ELR (cell line): ENCODE results near the gene MTCP1.

Experiments
- DNase-seq: peaks from one replicate; pipeline ENCODE4 v3.0.0-alpha.2; 2015; ENCODE audit warnings: low read depth

MTCP1 gene, protein sequence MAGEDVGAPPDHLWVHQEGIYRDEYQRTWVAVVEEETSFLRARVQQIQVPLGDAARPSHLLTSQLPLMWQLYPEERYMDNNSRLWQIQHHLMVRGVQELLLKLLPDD

DNA sequence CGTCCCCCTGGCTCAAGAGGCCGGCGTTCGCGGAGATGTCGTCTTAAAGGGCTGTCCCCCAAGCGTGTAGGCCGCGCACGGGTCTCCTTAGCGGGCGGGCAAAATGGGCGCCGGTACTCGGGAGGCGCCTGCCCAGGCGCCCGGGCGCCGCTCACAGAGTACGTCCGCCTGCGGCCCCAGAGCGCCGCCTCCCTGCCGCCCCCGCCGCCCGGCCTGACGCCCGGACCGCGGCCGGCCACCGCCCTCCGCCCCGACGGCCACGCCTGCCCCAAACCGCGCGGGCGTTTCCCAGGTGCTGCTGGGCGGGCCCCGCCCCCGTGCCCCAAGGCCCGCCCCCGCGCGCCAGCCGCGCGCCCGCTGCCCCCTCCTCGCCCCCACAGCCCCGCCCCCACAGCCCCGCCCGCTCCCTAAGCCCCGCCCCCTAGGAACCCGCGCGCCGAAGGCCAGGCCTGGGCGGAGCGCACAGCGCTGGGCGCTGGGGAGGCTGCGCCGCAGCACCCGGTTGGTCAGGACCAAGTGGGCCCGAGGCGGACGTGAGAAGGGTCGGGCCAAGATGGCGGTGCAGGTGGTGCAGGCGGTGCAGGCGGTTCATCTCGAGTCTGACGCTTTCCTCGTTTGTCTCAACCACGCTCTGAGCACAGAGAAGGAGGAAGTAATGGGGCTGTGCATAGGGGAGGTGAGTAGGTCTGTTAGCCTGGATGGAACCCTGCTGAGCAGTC lies at the start of gene MTCP1, which contains the start of the genes BRCC3 and CMC4:
MTCP1 (minus strand) TSS at position 162 of the 719 bp plus-strand sequence. CDS start 5,126 bp downstream, outside the sequence.
BRCC3 (plus strand) TSS at position 534 of the 719 bp plus-strand sequence; CDS start at position 554, 20 bp downstream.
CMC4 (minus strand) TSS at position 162 of the 719 bp plus-strand sequence. CDS start 7,113 bp downstream, outside the sequence.
- DNase-seq: peak; percentile 86

DNA sequence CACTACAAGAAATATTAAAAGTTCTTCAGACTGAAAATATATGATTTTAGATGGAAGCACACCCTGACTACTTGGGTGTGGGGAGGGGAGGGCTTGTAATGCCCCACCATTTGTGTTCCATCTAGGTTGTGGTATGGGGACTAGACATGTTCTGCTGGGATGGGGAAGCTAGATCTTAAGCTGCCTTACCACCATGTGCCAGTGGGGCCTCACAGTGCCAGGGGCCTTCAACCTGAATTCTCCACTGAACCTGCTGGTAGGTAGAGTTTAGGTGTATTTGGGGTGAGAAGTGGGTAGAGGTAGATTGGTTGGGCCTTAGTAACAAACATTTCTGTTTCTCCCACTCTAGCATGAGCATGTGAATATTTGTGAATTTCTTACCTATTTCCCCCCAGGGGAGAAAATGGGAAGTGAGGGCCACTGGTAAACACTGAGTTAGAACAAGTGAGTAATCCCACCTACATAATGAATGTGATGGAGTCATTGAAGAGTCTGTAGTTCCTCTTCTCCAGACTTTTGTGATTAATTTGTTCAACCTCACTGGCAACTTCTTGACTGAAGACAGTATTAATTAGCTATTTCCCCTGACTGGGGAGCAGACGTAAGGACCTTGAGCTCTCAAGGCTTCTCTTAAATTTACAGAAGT lies 44.4 kb upstream of the MTCP1 start:
- DNase-seq: no peak

DNA sequence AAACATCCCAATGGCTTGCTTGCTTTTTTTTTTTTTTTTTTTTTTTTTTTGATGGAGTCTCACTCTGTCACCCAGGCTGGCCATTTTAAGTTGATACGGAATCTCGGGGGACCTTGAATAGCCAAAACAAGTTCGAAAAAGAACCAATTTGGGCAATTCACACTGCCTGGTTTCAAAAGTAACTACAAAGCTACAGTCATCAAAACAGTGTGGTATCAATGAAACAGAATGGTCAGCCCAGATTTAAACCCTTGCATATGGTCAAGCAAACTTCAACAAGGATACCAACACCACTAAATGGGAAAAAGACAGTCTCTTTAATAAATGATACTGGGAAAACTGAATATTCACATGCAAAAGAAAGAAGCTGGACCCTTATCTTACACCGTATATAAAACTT lies 42.2 kb upstream of the MTCP1 start:
- no peak for DNase-seq

DNA sequence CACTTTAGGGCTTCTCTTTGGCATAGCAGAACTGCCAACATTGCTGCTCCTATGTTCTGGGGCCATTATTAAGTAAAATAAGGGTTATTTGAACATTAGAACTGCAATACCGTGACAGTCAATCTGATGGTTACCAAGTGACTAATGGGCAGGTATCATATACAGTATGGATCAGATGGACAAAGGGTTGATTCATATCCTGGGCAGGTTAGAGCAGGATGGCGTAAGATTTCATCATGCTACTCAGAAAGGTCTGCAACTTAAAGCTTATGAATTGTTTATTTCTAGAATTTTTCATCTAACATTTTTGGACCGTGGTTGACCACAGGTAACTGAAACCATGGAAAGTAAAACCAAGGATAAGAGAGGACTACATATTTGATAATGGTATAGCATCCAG lies 41.2 kb upstream of the MTCP1 start:
- DNase-seq: peak; percentile 35

DNA sequence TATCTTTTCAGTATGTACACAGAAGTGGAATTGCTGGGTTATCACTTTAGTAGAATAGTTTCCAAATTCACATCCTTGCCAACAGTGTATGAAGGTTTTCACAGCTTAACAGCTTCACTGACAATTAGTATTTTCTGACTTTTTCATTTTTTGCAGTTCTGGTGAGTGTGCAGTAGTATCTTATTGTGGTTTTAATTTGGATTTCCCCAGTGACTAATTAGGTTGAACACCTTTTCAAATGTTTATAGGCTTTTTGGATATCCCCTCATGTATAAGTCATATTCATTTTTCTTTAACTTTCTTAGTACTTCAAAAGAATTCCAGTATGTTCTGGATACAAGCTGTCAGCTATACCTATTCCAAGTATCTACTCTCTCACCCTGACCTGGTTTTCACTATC lies 37.5 kb upstream of the MTCP1 start:
- DNase-seq: no peak

DNA sequence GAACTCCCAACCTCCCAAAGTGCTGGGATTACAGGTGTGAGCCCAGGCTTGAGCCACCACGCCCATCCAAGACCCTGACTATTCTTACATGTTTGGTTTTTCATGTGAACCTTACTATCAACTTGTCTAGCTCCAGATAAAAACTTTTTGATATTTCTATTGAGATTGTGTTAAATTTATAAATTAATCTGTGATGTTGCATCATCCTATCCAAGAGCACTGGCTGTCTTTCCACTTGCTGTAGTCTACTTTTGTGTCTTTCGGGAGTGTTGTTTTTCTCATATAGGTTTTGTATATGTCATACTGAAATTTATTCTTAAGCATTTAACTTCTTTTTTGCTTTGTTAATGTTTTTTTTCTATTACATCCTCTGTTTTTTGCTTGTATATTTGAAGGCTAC lies 35.0 kb upstream of the MTCP1 start:
- no peak for DNase-seq

DNA sequence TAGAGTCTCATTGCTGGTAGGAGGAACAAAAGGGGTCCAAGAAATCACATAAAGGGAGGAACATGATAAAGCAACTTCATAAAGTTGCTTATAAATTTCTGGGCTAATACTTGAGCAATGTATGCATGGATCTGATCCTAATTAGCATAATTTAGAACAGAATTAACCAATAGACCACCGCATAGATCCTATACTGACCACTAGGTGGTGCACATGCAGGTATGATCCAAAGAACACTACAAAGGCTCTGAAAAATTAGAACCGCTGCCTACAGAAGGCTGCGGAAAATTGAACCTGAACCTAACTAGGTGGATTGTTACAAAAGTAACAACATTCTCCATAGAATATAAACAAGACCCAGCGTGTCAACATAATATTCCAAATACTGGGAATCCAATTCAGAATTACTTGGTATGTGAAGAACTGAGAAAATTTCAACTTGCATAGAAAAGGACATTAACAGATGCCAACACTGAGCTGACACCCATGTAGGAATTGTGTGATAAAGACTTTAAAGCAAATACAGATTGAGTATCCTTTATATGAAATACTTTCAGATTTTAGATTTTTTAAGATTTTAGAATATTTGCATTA lies 23.6 kb upstream of the MTCP1 start:
- peak; percentile 50 for DNase-seq

DNA sequence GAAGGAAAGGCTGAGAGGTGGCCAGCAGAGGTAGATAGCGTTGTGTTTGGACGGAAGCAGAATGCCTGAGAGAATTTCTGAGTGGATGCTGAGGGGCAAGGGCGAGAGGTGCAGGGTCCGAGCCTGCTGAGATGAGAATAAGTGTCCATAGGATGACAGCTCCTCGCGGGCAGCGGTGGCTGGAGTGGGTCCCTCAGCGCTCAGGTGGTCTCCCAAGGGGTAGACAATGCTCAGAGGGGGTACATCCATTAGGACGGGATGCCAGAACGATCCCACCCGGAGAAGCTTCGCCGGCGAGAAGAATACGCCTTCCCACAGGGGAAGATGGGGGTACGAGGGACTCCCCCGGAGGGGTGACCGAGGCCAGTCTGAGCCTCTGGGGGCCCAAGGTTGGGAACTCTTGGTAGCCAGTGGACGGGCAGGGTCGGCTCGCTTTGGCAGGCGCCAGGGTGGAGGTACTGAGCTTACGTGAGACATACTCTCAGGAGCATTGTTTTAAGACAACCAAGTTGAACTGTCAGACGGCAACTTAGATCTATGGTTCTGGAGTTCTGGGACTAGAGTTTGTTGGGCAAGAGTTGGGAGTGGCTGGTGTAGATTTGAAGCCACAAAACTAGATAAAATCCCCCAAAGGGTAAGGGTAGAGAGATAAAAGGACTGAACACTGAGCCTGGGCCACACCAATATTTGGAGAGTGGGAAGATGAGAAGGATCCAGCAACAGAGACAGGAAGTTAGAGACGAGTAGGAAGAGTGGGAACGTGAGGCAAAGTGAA lies 16.2 kb upstream of the MTCP1 start:
- no peak for DNase-seq

DNA sequence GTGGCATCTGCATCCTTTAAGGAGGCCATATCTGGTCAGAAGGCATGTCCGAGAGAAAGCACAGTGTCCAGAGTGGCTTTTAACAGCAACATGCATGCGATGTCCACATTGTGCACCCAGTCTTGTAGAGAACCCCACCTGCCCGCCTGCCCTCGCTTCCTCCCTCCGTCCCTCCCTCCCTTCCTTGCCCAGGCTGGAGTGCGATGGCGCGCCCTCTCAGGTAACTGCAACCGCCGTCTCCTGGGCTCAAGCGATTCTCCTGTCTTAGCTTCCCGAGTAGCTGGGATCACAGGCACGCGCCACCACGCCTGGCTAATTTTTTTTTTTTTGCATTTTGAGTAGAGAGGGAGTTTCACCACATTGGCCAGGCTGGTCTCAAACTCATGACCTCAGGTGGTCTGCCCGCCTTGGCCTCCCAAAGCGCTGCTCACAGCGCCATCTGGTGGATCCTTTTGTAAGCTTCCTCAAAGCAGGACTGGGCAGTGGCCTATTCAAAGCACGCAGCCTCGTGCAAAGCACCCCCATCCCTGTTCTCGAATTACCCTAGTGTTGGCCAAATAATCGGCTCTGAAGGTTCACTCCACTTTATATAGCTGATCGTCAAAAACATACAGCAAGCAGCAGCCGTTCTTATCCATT lies 15.4 kb upstream of the MTCP1 start:
- DNase-seq: peak; percentile 47

DNA sequence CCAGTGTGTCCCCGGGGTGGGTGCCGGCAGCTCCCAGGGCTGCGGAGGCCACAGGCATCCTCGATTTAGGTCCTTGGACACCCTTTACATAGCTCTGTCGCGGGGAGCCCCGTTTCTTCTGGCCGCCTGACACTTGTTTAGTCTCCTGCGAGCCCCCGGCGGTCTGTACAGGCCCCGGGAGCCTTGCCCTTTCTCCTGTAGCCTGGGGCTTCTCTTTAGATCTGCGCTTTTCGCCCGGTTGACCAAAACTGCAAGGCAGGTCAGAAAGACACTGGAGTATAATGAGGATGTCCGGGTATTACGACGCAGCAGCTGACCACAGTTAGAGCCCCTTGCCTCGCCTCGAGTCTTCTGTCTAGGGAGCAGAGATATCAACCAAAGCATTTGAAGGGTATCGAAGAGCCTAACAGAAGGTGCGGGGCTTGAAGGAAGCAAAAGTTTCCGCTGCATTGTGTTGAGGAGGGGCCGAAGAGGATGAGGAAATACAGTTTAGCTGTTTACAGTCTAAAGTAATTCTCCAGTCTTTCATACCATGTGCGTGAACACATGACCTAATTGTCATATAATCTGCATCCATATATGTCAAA lies 851 bp upstream of the MTCP1 start:
- DNase-seq: peak; percentile 28

DNA sequence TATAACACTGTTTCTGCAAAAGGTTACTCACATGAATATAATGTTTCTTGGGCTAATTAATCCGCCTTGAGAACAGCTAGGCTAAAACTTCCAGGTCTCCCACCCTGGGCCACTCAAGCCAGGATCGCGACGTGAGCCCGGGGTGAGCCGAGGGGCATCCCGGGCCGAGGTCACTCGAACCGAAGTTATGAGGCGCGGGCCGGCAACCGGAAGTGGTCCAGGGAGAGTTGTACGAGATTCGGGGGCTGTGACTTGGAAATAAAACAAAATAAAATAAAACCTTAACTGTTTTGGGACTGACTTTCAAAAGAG lies 317 bp downstream of the MTCP1 start:
- DNase-seq: no peak

DNA sequence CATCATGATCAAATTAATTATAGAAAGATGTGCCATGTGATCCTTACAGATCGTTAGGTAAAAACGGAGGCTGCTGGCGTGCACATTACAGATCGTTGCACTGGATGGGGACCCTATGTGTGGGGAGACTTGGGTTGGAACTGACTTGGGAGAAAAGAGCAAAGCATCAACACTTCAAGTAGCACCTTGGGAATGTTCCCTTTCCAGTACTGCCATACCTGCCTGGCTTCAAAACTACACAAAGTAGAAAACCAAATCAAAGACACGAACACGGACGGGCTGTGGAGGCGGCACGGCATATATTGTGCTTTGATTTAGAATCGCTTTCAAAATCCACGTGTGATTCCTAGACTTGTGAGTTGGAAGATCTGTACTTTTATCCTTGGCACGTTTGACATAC lies 898 bp downstream of the MTCP1 start:
- peak; percentile 23 for DNase-seq

DNA sequence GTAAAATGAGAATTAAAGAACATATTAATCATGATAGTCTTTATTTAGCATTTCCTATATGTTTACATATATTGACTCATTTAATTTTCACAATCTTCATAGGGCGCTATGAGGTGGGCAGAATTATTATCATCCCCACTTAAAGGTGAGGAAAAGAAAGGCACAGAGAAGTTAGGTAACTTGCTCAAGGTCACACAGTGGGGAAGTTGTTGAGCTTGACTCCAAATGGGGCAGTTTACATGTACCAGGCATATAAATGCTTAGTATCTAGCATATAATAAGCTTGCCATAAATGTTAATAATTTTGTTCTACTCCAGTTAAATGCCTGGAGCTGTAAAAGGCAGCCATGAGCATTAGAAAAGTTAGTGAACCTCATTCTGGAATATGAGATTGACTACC lies 1.5 kb downstream of the MTCP1 start:
- DNase-seq: no peak

DNA sequence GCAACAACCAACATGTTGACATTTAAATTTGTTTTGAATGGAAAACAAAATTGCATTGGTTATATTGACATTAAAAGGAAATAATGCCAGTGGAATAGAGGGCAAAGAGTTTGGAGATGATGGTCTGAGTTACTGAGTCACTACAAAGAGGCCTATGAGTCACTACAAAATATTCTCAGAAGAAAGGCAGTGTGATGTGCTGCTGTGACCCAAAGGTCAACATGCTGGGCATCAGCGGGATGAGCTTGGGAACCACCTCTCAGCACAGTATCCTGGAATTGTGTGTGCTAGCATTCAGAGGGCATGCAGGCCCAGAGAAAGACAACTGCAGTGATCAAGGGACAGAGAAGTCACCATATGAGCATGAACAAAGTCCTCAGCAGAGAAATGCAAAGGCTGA lies 2.8 kb downstream of the MTCP1 start:
- DNase-seq: peak; percentile 84

DNA sequence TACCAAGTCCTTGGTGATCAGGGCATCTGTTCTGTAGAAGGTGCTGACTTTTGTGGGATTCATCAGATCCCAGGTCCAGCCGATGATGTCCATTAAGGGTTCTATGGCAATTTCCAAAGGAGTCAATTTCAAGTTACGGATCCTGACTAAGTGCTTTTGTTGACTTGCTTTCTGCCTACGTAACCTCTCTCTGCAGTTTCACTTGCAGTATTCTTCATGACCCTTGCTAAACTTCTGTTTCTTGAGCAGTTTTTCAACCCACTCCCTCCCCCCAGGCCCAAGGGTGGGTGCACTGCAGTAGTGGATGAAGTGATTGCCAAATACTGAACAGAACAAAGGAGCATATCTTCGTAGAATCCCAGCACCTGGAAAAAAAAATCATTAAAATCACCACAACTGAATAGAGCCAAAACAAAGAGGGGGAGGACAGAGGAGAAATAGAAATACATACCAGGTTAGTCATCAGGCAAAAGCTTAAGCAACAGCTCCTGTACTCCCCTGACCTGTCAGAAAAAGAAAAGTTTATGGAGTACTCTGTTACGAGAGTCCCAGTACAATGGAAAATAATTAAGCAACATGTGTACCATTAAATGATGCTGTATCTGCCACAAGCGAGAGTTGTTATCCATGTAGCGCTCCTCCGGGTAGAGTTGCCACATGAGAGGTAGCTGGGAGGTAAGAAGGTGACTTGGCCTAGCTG lies 5.8 kb downstream of the MTCP1 start:
- DNase-seq: peak; percentile 56

DNA sequence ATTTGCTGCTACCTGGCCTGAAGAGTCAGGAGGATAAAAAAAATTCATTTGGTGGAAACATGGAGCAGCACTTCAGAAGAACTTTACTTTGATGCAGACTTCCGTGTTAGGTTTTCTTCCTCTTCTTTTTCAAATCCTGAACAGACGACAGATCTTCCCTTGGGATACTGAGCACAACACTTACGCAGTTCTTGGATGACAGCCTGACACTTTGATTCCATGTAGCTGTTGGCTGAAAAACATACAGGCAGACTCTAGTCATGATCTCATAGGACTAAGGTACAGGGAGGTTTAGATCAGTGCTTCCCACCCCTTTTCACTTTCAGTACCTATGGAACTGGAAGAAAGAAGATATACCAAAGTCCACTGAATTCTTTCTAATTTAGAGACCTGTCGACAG lies 9.2 kb downstream of the MTCP1 start:
- no peak for DNase-seq

DNA sequence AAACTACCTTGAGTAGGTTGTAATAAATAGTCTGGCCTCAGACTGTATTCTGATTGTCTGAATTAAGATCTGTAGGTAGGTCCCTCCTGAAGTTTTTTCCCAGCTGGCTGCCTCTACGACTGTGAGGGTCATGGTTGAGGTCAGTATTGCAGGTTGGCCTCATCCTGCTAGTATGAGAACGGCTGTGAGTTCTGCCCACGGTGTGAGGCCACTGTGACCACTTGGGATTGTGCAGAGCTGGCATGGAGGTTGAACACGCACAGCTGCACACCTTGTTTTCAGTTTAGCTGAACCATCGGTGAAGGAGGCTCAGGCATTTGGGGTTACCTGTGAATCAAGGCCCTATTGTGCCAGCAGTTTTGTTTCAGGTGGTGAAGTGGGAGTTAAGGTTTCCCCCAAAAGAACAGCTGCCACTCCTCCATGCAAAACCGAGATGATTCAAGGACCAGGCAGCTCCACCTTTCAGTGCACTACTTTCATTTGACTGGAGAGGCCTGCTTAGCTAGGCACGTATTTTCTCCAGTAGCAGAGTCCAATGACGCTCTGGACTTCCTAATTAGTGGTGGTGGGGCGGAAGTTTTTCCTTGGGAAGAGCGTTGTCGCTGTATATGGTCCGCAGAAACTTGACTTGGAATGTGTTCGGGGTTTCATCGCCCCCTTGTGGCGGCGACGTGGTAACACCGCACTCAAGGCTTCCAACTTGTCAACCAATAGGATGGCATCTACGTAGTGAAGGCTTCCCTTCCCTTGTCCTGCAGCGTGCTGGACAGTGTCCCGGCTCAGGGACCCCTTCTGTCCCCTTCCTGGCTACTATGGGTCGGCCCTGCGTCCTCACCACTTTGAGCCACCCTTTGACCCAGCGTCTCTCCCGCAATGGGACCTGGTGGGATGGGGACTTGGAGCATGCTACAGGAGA lies 13.8 kb downstream of the MTCP1 start:
- DNase-seq: peak; percentile 62

DNA sequence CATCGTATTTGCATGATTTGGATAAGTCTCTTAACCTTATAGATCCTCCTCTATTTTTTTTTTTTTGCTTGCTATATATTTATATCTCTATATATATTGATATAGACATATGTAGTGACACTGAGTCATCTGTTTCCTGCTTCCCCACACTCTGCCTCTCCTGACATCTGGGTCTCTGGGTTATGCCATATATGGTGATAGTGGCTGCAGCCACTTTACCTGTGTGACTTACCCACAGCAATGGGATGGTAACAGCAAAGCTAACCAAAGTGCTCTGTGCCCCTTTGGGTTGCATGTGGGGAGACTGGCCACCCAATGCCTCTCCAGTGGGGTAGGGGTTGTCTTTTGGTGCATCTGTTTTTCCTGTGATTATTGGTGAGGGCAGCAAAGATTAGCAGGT lies 14.5 kb downstream of the MTCP1 start:
- no peak for DNase-seq

DNA sequence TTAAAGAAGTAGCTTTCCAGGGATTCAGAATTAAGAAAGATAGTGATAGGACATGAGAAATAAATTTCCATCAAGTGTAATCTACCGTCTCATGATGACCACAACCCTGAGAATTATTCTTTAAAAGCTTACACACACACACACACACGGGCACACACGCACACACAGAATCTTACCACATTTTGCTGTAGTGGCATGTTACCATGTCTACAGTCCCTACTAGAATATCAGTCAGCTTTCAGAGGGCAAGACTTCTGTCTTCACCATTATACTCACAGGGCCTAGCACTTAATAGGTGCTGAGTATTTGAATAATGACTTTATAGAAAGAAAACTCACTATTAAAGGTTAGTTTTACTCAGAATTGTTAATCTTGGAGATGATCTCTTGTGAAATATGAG lies 15.4 kb downstream of the MTCP1 start:
- no peak for DNase-seq

DNA sequence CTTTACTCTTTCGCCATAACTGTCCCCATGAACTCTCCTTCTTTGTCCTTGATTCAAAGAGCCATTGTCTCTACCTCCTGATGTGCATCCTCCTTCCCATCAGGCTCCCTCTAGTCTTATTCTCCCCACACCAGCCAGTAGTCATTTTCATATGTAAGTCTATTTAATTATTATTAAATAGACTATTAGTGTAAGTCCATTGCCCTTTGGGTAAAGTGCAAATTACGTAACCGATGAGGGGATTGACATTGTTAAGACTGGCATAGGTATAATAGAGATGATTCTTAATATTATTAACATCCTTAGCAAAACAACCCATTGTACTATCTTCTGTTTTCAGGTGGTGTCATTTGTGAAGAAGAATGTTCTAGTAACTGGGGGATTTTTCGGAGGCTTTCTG lies 16.7 kb downstream of the MTCP1 start:
- no peak for DNase-seq
